ENCODE data around the gene RITA1.
"Not testable (repeated sequence)": the region's sequence is repeated elsewhere in the genome, so short reads cannot be mapped to it uniquely, and the experiment has no call there.

Gene RITA1

DNA sequence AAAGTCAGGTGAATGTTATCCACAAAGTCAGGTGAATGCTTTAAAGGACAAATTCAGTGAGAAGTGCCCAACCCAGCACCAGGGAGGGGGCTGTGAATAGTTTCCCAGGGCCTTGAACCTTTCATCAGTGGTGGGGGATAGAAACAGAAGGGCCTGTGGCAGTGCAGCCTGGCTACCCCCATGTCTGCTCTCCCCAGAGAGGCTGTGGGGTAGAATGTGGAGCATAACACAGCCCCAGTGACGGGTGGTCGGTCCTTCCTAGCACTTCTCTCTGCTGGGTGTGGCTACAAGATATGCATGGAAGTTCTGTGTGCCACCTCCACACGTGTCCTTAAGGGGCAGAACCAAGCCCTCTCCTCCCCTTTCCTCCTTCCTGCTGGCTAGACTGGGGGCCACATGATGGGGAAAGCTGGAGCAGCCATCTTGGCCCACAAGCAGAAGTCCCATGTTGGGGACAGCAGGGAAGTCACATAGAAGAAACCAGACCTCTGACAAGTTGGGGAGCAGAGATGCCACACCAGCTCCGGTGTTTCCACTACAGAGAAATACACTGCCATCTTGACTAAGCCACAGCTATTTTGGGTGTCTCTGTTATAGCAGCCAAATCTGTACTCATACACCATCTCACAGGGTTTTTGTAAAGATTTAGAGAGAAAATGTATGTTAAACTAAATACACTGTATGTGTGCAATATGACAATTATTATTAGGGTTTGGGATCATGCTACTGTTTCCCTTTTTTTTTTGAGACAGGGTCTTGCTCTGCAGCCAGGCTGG lies 17.0 kb downstream of the RITA1 start:
- DNase-seq (ENCODE audit: low read depth) = no peak

GRCh38 chr12:113203852-113204760 lies 18.6 kb downstream of the RITA1 start:
- DNase-seq (ENCODE audit: low read depth) = no peak

DNA sequence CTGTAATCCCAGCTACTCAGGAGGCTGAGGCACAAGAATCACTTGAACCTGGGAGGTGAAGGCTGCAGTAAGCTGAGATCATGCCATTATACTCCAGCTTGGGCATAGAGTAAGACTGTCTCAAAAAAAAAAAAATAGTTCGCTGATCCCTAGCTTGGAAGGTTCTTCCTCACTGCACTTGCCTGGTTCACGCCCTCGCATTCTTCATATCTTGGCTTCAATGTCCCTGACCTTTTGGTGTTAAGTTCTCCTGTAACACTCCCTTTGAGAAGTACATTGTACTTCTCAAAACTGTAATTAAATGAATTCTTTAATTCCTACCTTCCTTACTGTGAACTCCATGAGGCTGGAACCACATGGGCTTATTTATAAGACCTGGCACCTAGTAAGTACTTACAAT lies 19.3 kb downstream of the RITA1 start:
- DNase-seq (ENCODE audit: low read depth) = no peak

- DNase-seq (ENCODE audit: low read depth) = not testable (repeated sequence)
Observed at GRCh38 chr12:113206802-113207201, 21.3 kb downstream of the RITA1 start.

GRCh38 chr12:113207613-113208040 lies 22.1 kb downstream of the RITA1 start:
- no peak for DNase-seq (ENCODE audit: low read depth)

DNA sequence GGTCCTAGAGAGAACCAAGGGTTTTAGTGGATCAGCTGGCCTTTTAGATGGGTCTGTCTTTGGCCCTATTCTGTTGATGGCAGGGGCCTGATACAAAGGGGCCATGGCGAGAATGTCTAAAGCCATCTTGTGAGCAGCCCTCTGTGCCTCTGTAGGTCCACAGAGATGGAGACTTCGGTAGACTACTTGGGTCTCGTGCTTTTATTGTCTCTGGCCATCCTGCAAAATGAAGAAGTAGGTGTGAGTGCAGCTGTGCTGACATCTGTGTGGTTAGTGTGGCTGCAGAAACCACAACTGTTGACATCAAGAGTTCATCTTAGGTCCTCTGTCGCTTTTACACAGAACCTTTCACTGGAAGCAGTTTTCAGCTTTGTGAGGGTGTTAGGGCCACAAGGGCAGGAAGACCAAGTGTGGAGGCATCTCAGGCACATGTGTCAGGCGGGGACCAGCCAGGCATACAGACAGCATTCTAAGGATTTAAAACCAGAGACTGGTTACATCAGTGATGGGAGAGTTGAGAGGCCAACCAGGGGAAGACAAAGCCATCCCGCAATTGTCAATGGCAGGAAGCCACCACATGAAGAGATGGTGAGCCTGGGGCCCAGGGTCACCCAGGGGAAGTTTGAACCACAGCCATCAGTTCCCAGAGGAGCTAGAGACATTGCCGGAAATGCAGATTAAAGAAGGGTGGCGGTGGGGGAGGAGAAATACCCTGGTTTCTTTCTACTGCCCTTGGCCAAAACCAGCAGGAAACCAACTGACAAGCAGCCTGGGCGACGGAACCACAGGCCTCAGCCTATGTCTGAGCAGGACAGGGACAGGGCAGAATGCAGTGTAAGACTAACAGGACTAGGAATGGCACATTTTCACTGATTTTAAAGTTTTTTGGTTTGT lies 22.8 kb downstream of the RITA1 start:
- no peak for DNase-seq (ENCODE audit: low read depth)

GRCh38 chr12:113211160-113211559 lies 25.6 kb downstream of the RITA1 start:
- no peak for DNase-seq (ENCODE audit: low read depth)

DNA sequence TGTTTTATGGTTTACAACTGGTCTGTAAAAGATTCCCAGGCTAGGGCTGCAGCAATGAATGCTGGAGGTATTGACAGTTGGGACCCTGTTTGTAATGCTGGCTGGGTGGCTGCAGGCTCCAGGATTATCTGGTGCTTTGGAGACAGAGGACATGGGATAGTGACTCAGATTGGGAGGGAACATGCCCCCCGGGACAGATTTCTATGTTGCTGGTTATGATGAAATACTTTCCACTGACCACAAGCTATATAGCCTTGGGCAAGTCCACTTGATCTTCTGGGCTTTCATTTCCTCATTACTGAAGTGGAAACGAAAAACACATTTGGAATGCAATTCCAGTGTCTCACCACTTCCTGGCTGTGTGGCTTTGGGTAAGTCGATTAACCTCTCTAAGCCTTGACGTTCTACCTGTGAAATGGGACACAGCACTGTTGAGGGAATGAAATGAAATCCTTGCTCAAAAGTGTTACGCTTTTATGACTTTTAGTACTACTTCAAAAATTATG lies 29.4 kb downstream of the RITA1 start:
- peak; percentile 82 for DNase-seq (ENCODE audit: low read depth)

DNA sequence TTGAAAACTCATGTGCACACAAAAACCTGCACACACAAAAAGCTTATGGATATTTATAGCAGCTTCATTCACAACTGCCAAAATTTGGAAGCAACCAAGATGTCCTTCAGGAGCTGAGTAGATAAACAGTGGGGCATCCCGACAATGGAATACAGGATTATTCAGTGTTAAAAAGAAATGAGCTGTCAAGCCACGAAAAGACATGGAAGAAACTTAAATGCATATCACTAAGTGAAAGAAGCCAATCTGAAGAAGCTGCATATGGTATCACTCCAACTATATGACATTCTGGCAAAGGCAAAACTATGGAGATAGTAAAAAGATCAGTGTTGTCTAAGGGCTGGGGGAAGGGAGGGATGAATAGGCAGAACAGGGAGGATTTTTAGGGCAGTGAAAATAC lies 30.5 kb downstream of the RITA1 start:
- DNase-seq (ENCODE audit: low read depth) = no peak

GRCh38 chr12:113220593-113221180 lies 35.2 kb downstream of the RITA1 start:
- no peak for DNase-seq (ENCODE audit: low read depth)

DNA sequence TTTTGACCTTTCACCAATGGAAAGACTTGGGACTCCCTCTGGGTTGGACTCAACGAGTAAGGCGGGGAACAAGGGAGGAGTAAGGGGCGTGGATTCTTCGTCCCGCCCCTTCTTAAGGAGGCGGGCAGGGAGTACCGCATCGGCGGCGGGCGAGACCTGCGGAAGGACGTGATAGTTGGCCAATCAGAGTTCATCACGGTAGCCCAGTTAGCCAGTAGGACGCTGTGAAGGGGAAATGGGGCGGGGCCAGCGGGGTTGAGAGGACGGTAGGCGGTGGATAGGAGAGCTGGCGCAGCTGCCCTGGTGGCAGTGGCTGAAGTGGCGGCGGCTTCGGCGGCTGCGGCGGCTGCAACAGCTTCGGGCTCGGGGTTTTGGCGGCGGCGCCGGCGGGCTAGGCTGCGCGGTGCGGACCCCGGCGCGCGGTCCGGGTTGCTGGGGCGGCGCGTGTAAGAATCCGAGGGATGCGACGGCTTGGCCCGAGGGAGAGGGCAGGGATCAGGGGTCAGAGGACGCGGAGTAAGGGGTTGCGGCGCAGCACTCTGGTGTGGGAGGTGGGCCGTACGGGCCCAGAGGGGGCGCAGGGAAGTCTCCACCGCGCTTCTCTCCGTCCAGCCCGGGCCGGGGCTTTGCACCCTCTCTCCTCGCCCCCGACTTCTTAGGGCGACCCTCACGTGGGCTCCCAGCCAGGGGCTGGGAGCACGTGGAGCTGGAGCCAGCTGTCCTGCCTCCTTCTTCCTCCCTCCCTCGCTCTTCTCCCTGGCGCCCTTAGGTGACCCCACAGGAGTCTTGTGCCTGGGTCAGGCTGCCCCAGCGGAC lies 35.9 kb downstream of the RITA1 start, which contains the start of gene TPCN1:
Gene TPCN1 (plus strand): TSS at position 284 of the 816 bp plus-strand sequence. CDS start 5,389 bp downstream, outside the sequence.
- DNase-seq (ENCODE audit: low read depth) = peak; percentile 99

GRCh38 chr12:113221997-113222729 lies 36.6 kb downstream of the RITA1 start:
- DNase-seq (ENCODE audit: low read depth) = no peak

DNA sequence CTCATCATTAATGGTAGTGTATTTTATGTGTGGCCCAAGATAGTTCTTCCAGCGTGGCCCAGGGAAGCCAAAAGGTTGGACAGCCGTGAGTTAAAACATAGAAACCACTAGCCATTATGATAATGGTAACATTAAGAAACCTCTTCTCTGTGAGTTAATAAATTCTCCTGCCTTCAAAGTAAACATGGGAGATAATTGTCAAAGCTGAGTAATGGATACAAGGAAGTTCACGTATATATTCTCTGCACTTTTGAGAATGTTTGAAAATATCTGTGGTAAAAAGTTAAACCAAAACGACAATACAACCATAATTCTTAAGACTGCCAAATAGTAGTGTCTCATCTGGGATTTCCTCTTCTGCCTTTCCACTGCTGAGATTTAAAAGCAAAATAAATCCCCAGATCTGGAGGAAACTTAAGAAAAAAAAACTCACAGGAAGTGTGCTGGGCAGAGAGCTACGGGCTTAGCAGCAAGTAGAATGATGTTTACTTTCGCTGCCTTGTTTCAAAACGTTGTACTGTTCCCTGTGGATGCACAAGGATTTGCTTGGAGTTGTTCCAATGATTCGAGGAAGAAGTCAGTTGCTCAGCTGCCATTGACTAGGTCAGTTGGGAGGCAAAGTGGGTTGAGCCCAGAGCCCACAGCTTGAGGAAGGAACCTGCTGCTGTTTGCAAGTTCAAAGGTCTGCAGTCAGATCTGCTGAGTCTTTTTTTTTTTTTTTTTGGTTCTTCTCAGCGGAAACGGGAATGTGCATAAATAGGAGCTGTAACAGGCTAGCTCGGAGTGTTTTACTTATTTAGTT lies 37.4 kb downstream of the RITA1 start:
- no peak for DNase-seq (ENCODE audit: low read depth)

- DNase-seq (ENCODE audit: low read depth) = no peak
Observed at GRCh38 chr12:113224955-113225354, 39.4 kb downstream of the RITA1 start.

DNA sequence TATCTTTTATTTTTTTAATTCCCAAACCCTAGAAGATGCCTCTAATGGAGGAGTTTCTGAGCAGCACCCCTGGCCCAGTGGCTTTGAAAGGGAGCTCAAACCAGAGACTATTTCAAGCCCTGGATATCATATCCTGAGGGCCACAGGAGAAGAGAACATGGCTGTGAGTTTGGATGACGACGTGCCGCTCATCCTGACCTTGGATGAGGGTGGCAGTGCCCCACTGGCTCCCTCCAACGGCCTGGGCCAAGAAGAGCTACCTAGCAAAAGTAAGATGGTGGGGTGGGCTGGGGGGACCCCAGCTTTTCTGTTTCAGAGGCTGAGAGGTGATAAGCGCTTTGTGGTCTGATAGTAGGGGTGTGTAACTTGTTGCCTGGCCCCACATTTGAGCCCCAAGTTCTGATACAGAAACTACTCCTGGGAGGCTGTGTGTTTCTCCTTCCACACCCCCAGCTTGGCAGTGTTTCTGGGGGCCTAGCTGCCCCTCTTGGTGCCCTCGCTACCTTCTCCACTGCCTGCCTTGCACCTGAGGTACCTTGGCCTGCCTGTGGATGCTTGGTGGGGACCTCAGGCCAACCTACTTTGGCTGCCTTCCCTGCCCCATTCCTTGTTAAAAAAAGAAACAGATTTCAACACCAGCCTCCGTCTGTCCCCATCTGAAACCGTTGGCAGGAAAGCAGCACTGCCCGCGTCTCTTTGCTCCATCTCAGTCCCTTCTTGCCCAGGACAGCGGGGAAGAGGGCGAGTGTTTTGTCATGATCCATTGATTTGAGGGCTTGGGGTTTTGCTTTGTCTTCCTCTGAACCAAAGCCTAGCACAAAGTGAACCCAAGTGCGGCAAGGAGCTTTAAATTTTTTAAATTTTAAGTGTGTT lies 41.4 kb downstream of the RITA1 start:
- no peak for DNase-seq (ENCODE audit: low read depth)

DNA sequence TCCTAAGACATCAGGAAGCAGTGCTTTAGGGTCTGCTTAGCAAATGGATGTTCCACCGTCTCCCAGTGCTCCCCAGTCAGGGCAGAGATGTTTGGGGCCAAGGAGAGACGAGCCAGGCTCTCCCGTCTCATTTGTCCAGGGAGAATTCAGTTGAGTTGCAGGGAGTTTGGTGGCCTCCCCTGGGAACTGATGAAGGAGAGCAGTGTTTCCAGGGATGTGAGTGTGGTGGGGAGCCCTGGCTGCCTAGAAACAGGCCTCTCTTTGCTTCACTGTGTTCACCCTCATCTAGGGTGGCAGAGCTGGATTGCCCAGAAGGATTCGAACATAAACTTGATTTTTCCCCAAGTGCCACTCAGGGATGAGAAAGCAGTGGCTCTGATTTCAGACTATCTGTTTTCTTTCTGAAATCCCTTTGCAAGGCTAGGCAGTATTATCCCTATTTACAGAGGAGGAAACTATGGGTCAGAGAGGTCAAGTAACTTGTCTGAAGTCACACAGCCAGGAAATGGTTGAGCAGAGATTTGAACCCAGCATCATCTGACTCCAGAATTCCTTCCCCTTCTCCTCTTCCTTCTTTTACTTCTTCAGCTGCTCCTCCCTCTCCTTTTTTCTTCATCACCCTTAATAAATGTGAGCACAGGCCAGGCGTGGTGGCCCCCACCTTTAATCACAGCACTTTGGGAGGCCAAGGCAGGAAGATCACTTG lies 42.3 kb downstream of the RITA1 start:
- no peak for DNase-seq (ENCODE audit: low read depth)

- no peak for DNase-seq (ENCODE audit: low read depth)
Observed at GRCh38 chr12:113228394-113229028, 43.0 kb downstream of the RITA1 start.

All from HS-27A (cell line).